G401.6 (cell line): ENCODE measurements around the gene TELO2.

Source experiments
- FAIRE-seq: peaks from 2 replicates; lab custom pipeline; 2012; peaks lifted over from hg19 to GRCh38; lab: Jason Lieb, UNC

Gene TELO2

DNA sequence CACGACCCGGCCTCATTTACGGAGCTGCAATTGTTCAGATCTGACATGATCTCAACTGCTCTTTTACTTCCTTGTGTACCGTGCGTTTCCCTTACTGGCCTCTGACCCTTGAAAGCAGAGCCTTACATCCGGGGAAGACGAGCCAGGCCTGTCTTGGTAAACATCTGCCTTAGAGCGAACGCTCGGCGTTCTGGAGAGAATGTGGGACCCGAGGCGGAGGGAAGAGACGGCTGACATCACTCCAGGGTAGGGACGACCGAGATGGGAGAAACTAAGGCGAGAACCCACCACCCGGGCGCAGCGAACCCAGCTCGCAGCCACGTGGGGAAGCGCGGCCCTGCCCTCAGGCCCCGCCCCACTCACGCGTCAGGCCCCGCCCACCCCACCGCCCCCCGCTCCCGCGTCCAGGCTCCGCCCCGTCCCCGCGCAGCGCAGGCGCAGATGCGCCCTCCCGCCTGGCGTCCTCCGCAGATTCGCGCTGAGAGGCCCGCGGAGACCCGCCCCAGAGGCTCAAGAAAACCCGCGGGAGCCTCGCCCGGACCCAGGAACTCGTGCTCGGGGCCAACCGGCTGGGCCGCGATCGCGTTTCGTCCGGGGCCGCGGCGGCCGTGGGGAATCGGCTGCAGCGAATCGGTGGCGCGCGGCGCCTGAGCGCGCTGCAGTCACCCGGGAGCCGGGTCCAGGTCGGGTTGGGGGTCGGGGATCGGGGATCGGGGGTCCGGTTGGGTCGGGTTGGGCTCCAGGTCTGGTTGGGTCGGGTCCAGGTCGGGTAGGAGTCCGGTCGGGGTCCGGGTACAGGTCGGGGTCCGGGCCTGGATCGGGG lies at the start of gene TELO2:
Gene TELO2 (plus strand): TSS at position 438 of the 823 bp plus-strand sequence. CDS start 922 bp downstream, outside the sequence.
- no peak for FAIRE-seq

DNA sequence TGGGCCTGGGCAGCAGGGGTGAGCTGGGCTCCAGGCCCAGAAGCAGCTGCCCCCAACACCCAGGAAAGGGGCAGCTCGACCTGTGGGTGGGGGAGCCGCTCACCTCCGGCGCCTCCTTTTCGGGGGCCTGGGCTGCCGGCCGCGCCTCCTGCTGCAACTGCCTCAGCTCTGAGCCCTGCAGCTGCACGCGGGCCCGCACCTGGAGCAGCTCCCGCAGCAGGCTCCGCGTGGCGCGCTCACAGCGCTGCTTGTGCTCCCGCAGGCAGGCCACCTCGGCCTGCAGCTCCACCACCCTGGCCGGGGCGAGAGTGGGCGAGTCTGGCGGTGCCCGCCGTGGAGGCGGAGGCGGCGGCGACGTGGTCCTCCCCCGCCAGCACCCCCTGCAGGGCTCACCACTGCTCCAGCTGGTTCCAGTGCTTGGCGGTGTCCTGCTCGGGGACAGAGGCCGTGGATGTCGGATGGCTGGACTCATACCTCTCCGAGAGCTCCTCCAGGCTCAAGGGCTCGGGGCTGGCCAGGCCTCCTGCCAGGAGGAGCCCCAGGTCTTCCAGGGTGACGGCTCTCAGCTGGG lies 49.7 kb upstream of the TELO2 start:
- no peak for FAIRE-seq

DNA sequence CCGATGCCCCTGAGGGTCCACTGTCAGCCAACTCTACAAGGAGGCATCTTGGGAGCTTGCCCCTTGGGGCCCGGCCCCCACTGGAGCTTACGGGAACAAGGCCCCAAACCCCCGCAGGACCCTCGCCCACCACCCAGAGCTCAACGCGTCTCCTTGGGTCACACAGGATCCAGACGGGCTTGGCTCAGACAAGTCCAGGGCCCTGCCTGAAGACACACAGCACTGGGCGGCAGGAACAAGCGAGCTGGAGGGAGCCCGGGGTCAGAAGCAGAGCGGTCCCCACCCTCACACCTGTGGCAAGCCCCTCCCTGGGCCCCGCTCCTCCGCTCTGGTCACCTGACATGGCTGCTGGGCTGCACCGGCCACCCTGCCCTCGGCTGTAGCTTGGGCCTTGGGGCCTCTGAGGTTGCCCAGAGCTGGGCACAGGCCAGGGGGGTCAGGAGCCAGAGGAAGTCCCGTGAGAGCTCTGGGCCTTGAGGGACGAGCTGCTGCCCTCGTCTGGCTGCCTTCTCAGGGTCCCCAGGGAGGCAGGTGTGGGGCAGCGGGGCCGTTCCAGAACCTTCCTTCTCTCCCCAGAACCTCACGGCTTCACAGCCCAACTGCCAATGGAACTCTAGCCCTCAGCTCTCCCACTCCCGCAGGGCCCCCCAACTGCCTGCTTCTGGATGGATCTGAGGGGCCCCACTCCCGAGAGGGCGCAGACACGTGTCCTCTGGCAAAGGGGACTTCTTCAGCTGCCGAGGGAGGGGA lies 49.0 kb upstream of the TELO2 start, which contains the start of gene CCDC154:
Gene CCDC154 (minus strand): TSS at position 577 of the 750 bp plus-strand sequence. CDS start 234 bp downstream, at position 343.
- FAIRE-seq: no peak

DNA sequence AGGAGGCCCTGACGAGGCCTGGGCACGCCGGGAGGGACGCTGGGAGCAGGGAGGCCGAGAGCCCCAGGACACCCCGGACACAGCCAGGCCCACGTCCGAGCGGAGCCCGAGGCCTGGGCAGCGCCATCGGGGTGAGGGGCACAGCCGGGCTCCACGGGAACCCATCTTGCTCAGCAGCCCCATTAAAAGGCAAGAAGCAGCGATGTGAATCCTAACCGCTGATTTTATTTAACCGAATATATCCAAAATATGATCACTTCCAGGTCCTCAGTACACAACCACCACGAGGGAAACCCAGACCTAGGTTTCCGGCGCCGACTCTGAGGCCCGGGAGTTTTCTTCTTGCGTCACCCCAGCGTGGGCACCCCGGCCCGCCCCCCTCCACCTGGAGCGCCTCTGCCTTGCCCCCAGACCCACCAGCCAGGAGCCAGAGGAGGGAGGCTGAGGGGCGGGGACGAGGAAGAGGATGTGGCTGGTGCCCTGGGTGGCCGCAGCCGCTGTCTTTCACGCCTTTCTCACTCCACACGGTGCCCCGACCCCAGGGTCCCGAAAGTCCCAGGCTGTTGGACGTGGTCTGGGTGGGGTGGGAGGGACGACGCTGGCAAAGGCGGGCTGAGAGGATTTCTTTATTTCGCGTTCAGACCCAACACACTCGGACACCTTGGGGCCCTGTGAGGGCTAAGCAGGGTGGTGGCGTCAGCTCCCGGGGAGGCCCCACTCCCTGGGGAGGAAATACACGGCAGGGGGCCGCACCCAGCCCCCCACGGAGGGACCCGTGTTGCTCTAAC lies 48.2 kb upstream of the TELO2 start:
- FAIRE-seq: no peak

DNA sequence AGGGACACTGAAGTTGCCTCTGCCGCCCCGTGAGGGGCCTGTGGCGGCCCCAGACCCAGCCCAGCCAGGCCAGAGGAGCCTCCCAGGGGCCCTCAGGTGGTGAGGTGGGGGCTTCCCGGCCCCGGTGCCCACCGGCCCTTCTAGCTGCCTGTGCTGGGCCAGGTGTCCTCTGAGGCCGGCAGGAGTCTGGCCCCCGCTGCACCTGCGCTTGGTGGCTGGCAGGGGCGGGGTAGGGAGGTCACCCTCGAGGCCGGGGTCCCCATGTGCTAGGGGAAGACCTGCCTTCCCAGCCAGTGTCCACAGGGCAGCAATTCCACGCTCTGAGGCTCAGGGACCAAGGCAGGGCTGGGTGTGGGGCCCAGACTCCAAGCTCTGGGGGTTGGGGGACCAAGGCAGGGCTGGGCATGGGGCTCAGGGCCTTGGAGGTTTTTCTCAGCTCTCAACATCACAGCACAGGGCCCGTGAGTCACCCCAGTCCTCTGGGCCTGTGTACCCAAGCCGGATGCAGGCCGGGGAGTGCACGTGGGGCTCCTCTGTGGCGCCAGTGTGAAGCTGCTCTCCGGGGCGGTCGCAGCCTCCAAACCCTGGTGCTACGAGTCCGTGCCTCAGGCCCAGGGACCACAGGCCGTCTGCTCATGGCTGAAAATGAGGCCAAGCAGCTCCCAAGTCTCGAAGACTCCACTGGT lies 47.5 kb upstream of the TELO2 start:
- no peak for FAIRE-seq

DNA sequence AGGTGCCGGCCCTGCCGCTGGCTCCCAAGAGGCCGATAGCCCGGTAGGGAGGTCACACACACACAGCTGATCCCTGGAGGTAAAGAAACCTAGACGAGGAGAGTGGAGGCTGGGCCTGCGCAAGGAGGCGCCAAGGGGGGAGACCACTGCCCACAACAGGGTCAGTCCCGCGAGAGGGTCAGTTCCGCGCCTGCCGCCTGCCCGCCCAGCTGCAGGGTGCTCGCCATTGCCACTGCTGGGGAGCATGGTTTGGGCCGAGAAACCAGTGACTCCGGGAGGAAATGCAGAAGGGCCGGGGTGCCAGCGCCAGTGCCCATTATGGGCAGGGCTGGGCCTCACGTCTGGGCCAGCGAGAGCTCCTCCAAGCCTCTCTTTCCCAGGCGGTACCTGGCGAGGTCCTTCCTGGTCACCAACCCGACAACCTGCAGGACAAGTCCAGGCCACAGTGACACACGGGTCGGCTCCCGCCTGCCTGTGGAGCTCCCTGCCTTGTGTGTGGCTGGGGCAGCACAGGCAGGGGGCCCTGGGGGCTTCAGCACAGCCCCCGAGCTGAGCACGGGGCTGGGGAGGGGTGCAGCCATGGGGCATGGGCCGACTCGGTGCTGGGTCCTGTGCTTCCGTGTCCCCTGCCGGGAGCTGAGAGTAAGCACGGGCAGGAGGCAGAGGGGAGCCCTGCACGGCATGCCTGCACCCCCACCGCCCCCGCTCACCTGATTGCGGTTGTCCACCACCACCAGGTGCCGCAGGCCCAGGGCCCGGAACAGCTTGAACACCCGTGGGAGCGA lies 46.7 kb upstream of the TELO2 start:
- FAIRE-seq: no peak

DNA sequence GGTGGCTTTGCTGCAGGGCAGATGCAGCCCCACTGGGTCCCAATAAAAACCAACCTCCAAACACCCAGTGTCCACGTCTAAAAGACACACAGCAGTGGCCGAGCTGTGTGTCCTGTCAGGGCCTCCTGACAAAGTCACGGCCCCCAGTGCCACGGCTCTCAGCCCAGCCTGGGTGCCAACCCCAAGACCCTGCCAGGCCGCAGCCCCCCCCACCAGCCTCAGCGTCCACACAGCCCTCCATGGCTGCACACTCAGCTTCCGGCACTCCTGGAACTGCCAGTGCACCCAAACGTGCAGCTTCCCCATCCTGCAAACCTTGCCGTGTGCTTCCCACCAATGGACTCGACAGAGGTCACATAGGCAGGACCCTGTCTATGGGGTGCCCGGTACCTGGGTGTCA lies 45.2 kb upstream of the TELO2 start:
- no peak for FAIRE-seq

DNA sequence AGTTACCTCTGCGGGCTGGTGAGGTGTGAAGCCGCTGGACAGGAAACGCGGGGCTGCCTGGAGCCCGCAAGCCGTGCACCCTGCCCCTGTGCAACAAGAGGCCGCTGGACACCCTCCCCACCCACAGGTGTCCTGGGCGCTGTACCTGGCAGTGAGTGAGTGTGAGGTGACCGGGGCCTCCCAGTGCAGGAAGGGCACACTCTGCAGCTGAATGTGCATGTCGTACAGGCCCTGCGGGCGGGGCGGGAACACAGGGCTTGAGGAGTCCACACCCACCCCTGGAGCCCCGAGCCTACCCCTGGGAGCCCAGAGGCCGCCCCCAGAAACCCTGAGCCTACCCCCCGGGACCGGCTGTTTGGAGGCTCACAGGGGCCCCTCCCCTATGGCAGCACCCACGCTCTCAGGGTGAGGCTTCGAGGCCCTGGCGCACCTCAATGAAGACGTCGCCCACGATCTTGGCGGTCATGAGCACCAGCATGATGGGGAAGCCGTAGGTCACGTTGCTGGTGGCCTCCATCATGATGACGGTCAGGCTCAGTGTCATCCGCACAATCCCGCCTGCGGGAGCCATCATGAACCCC lies 44.5 kb upstream of the TELO2 start:
- FAIRE-seq: no peak

DNA sequence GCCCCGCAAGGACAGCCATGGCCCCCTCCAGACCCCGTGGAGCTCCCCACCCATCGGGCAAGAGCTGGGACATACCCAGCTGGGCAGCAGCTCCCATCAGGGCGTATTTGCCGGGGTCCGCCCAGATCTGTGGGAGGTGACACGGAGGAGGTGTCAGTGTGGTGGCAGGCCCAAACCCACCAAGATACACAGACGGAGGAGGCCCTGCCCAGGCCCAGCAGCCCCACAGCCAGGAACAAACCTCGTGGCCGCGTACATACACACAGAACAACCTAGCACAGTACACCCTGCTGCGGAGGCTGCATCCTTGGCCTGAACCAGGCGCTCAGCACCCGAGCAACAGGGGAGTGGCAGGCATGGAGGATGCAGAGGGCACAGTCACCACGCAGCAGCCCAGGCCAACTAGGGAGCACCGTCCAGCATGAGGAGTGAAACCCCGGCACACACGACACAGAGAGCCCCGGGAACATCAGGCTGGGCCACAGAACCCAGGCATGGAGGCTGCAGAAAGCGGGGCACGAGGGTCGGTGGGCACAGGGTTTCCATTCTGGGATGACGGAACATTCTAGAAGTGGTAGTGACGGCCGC lies 43.9 kb upstream of the TELO2 start:
- no peak for FAIRE-seq

DNA sequence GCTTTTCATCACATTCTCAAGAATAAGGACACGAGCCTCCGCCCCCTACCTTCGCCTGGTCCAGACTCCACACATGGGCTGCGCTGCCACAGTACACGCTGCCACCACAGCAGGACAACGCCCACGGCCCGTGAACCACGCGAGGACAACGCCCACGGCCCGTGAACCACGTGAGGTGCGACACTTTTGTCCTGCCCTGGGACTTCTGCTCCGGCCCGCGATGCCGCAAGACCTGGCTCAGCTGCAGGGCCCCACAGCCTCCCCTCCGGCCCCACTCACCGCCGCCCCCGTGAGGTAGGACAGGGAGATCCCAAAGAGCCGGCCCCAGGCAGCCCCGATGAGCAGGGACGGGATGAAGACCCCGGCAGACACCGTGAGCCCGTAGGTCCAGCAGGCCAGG lies 42.9 kb upstream of the TELO2 start:
- FAIRE-seq: no peak

DNA sequence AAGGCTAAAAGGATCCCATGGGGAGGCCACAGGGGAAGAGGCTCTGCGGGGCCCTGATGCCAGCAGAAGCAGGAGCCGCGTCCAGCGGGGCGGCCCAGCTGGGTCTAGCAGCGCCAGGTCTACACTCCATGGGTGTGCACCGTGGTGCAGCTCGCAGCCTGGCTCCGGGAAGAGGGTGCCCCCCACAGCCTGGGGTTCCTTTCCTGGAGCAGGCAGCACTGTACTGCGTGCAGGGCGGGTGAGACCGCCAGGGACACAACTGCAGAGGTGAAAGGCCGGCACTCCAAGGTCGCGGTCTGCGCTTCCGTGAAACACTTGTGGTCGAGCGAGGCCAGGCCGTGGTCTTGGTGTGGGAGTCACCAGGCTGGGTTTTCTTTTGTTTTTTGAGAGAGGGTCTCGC lies 42.3 kb upstream of the TELO2 start:
- no peak for FAIRE-seq

DNA sequence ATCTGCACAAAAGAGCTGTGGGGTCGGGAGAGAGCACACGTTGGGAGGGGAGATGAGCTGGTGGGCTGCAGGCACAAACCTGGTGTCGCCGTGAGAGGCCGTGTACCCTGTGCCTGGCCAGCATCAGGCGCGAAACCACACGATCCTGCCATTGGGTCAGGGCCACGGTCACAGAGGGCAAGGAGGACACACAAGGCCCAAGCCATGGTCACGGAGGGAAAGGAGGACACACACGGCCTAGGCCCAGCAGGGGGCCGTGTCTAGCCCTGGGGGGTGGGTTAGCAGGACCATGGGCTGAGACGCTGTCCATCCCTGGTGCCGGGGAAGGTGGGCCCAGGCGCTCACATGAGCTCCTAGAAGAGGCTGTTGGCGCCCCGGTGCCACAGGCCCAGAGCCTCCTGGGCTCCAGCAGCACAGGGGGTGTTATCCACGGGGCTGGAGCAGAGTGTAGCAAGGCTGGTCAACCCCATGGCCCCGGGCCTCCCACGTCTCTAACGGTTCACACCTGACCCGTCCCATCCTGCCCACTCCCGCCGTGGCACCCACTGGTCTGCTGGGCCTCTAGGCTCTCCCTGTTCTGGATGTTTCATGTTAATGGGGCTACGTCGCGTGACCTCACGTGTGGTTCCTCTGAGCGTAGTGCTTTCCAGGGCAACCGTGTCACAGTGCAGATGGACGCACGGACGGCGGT lies 41.3 kb upstream of the TELO2 start:
- no peak for FAIRE-seq

DNA sequence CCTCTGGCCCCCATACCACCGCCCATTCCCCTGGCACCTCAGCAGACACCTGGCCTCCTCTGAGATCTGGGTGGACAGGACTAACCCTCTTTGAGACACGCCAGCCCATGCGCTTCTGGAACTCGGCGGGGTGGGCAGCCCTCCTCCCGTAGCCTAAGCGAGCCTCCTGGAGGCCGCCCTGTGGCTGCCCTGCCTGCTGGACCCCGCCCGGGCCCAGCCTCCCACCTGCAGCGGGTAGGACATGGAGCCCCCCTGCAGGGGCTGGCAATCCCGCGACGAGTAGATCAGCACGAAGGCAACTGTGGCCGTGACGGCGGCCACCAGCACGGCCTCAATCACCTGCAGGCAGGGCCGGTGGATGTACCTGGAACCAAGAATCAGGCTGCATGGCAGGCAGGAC lies 40.6 kb upstream of the TELO2 start:
- FAIRE-seq: no peak

DNA sequence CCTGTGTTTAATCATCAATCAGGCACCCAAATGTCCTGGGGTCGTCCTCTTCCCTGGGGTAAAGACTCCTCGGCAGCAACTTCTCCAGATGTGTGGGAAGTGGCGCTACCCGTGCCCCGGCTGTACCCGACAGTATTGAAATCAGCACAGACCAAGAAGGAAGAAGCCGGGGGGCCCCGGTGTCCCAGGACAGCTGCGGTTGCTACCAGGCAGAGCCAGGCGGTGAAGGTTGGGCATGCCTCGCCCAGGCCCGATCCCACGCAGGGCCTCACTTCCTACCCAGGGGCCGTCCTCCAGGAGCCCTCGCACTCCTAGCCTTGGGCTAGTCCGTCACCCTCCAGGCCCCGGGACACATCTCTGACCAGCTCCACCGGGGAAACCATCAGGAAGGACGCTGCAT lies 39.8 kb upstream of the TELO2 start:
- no peak for FAIRE-seq

DNA sequence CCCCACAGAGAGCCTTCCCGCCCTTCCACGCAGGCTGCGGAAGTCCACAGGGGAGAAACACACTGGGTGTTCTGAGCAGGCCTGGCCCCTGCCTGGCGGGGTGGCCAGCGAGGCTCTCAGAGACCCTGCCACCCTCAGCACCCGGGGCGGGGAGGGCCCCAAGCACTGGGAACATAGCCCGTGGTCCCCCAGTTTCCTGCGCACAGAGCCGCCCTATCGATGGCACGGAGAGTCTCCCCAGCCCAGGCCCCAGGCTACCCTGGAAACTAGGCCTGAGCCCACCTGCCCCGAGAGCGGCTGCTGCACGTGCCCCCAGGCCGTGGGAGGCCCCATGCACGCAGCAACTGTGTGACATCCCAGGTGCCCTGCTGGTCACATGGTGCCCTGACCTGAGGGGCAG lies 38.6 kb upstream of the TELO2 start:
- no peak for FAIRE-seq

DNA sequence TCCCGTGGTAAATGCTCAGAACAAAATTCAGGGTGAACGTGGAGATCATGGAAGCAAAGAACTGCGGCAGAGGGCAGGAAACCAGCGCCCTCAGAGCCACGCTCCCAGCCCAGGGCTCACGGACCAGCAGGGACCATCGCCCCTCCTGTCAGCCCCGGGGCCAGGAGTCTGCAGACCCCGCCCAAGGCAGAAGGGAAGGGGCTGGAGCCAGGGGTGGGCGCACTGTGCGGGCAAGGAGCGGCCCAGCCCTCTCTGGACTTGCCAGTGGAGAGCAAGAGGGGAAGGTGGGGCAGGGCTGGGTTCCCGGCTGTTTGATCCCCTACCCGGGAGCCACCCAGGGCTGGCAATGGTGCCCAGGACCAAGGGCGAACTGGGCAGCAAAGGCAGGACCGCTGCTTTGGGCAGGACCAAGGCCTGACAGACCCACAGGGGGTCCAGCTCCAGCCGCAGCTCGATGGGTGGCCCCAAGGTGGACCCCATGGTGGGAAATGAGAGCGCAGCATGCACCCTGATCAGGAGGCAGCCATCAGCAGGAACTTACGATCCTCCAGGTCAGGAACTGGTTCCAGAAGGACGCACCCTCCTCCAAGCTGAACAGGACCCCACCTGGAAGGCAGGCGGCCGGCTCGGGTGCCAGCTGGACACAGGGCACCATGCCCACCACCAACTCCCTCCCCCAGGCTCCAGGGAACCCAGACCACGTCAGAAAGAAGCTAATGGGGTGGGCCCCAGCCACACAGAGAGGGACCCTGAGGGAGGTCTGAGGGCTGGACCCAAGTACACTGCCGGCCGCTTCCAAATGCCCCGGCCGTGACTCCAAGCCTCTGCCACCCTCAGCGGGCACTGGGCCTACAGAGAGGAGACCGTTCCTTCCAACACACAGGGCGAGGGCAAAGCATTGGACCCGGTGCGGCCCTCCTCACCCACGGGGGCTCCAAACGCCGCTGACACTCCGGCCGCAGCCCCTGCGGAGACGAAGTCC lies 37.7 kb upstream of the TELO2 start:
- FAIRE-seq: no peak

DNA sequence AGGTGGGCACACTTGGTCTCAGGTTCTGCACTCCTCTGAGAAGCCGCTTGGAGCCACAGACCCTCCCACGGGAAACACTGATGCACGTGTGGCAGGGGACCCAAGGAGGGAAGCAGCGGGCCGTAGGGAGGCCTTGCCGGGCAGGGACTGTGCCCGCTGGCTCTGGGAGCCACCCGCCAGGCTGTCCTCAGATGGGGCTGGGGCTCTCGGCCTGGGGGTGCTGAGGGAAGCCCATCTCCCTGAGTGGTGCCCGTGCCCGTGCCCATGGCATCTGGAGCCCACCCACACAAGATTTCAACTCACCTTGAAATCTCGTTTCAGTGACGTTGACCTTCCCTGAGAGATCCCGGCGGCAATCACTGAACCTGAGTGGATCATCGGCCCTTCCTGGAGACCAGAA lies 36.2 kb upstream of the TELO2 start:
- FAIRE-seq: no peak

DNA sequence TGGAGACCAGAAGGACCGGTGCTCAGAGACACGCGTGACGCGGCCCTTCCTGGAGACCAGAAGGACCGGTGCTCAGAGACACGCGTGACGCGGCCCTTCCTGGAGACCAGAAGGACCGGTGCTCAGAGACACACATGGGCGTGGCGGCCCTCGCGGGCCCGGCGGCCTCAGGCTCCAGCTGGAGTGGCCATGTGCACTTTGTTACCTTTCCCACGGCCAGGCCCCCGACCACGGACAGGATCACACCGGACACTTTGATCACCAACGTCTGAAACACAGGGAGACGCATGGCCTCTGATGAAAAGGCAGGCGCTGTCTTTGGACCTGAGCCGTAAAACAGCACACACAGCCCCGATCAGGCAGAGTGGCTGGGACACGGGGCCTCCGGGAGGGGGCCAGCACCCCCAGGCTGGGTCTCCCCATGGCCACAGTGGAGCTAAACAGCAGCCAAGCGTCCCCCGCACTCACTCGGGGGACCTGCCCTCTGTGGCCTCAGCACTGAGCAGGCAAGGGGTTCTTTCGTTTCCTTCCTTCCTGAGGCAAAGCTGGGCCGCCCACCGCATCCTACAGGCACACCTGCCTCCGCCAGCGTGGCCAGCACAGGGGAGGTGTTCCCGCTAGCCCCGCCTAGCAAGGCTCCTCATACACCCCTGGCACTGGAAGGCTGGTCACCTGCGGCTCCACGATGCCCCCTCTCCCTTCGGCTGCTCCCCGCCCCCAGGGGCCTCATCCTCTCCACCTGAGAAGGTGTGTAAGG lies 35.5 kb upstream of the TELO2 start:
- no peak for FAIRE-seq
